ENCODE measurements around the gene KIAA0930.

DNA sequence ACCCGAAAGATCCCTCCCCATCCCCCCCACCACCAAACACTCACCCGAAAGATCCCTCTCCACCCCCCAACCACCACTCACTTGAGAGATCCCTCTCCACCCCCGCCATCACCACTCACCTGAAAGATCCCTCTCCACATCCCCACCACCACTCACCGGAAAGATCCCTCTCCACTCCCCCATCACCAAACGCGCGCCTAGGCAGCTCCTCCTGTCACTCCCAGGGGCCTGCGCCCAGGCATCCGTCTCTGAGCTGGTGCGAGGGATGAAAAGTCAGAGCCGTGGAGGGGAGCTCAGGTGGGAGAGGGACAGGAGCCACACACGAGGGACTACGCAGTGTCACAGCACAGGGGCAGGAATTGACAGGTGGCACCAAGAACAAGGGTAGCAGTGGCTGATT, 11.5 kb downstream of the KIAA0930 start:
- TF ChIP-seq FOXP2 (optimal IDR thresholded peaks at IDR 0.05; ENCODE audit: borderline replicate concordance, extremely low read depth, extremely low read length, insufficient read depth), result no peak
- no peak for TF ChIP-seq POLR2AphosphoS5 (IDR thresholded peaks at IDR 0.05; ENCODE audit: low read depth, low read length)
- TF ChIP-seq, protein P1, sequence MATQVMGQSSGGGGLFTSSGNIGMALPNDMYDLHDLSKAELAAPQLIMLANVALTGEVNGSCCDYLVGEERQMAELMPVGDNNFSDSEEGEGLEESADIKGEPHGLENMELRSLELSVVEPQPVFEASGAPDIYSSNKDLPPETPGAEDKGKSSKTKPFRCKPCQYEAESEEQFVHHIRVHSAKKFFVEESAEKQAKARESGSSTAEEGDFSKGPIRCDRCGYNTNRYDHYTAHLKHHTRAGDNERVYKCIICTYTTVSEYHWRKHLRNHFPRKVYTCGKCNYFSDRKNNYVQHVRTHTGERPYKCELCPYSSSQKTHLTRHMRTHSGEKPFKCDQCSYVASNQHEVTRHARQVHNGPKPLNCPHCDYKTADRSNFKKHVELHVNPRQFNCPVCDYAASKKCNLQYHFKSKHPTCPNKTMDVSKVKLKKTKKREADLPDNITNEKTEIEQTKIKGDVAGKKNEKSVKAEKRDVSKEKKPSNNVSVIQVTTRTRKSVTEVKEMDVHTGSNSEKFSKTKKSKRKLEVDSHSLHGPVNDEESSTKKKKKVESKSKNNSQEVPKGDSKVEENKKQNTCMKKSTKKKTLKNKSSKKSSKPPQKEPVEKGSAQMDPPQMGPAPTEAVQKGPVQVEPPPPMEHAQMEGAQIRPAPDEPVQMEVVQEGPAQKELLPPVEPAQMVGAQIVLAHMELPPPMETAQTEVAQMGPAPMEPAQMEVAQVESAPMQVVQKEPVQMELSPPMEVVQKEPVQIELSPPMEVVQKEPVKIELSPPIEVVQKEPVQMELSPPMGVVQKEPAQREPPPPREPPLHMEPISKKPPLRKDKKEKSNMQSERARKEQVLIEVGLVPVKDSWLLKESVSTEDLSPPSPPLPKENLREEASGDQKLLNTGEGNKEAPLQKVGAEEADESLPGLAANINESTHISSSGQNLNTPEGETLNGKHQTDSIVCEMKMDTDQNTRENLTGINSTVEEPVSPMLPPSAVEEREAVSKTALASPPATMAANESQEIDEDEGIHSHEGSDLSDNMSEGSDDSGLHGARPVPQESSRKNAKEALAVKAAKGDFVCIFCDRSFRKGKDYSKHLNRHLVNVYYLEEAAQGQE (IDR thresholded peaks at IDR 0.05; ENCODE audit: insufficient read depth in 1 of 2, low read depth in 2 of 2, low read length in 2 of 2), result no peak
- TF ChIP-seq TAF1 (IDR thresholded peaks at IDR 0.05; ENCODE audit: borderline replicate concordance, insufficient read depth, low read length), result no peak
- TF ChIP-seq SIN3A (IDR thresholded peaks at IDR 0.05; ENCODE audit: borderline replicate concordance, insufficient read depth, low read length), result no peak
